H9 (cell line): ENCODE data around the gene TSPAN9. TPM values are rescaled to one million over a fixed set of nuclear protein-coding genes. Genes with fewer than 3 reads are reported as not detected.

Source experiments
- DNase-seq: peaks from one replicate; pipeline ENCODE4 v3.0.0-alpha.2; 2017
- H2AFZ ChIP-seq: one replicate; pipeline ENCODE4 v1.6.1; 2013; ENCODE audit warnings: mild to moderate bottlenecking, low read length, control low read depth, moderate library complexity
- H2AK5ac ChIP-seq: 2 replicates; pipeline ENCODE4 v1.6.1; 2013; ENCODE audit warnings: low read length, control low read depth, mixed read lengths; ENCODE audit not compliant: insufficient read length
- H2BK120ac ChIP-seq: one replicate; pipeline ENCODE4 v1.6.1; 2013; ENCODE audit warnings: low read depth, mild to moderate bottlenecking, low read length, control low read depth, inconsistent platforms; ENCODE audit not compliant: poor library complexity, severe bottlenecking
- H2BK12ac ChIP-seq: 2 replicates; pipeline ENCODE4 v1.6.1; 2013; ENCODE audit warnings: low read length, control low read depth, mixed read lengths, low read depth; ENCODE audit not compliant: insufficient read length
- H2BK15ac ChIP-seq: 2 replicates; pipeline ENCODE4 v1.6.1; 2013; ENCODE audit warnings: low read depth, low read length, control low read depth
- H2BK20ac ChIP-seq: one replicate; pipeline ENCODE4 v1.6.1; 2013; ENCODE audit warnings: low read depth, mild to moderate bottlenecking, low read length, control low read depth, inconsistent platforms; ENCODE audit not compliant: poor library complexity, severe bottlenecking
- H2BK5ac ChIP-seq: 2 replicates; pipeline ENCODE4 v1.6.1; 2013; ENCODE audit warnings: low read length, control low read depth, mixed read lengths; ENCODE audit not compliant: insufficient read length
- H3K14ac ChIP-seq: 2 replicates; pipeline ENCODE4 v1.6.1; 2013; ENCODE audit warnings: low read length, control low read depth; ENCODE audit not compliant: insufficient read depth
- H3K18ac ChIP-seq: 2 replicates; pipeline ENCODE4 v1.6.1; 2013; ENCODE audit warnings: low read depth, mild to moderate bottlenecking, mixed read lengths, low read length, control low read depth; ENCODE audit not compliant: insufficient read length
- H3K23ac ChIP-seq: 2 replicates; pipeline ENCODE4 v1.6.1; 2013; ENCODE audit warnings: low read length, control low read depth, mixed read lengths, low read depth; ENCODE audit not compliant: insufficient read length
- H3K23me2 ChIP-seq: 2 replicates; pipeline ENCODE4 v1.6.1; 2013; ENCODE audit warnings: low read depth, mild to moderate bottlenecking, mixed read lengths, low read length, control low read depth; ENCODE audit not compliant: insufficient read length, poor library complexity, severe bottlenecking
- H3K27ac ChIP-seq: 2 replicates; pipeline ENCODE4 v1.5.1; 2013; ENCODE audit warnings: low read length, control low read depth, mixed read lengths, low read depth; ENCODE audit not compliant: insufficient read length
- H3K27me3 ChIP-seq: 2 replicates; pipeline ENCODE4 v1.6.1; 2013; ENCODE audit warnings: low read length, control low read depth, inconsistent platforms; ENCODE audit not compliant: insufficient read depth
- H3K4ac ChIP-seq: 2 replicates; pipeline ENCODE4 v1.6.1; 2013; ENCODE audit warnings: low read depth, mild to moderate bottlenecking, control low read depth, inconsistent platforms, low read length, moderate library complexity
- H3K4me1 ChIP-seq: 2 replicates; pipeline ENCODE4 v1.6.1; 2013; ENCODE audit warnings: low read length, control low read depth, inconsistent platforms; ENCODE audit not compliant: insufficient read depth
- H3K4me2 ChIP-seq: 2 replicates; pipeline ENCODE4 v1.6.1; 2013; ENCODE audit warnings: low read length, control low read depth, mixed read lengths; ENCODE audit not compliant: insufficient read length, insufficient read depth
- H3K56ac ChIP-seq: 2 replicates; pipeline ENCODE4 v1.6.1; 2013; ENCODE audit warnings: low read depth, mild to moderate bottlenecking, mixed read lengths, low read length, control low read depth; ENCODE audit not compliant: insufficient read length
- H3K79me1 ChIP-seq: 2 replicates; pipeline ENCODE4 v1.6.1; 2013; ENCODE audit warnings: low read depth, mild to moderate bottlenecking, moderate library complexity, low read length, control low read depth, inconsistent platforms; ENCODE audit not compliant: insufficient read depth, poor library complexity, severe bottlenecking
- H3K79me2 ChIP-seq: 2 replicates; pipeline ENCODE4 v1.6.1; 2013; ENCODE audit warnings: low read length, control low read depth, inconsistent platforms; ENCODE audit not compliant: insufficient read depth
- H3K9ac ChIP-seq: 2 replicates; pipeline ENCODE4 v1.6.1; 2013; ENCODE audit warnings: low read length, control low read depth, mixed read lengths; ENCODE audit not compliant: insufficient read length; ENCODE audit errors: extremely low read depth
- H3K9me3 ChIP-seq: one replicate; pipeline ENCODE4 v1.6.1; 2013; ENCODE audit warnings: low read depth, low read length, inconsistent platforms; ENCODE audit not compliant: control insufficient read depth
- H3T11ph ChIP-seq: one replicate; pipeline ENCODE4 v1.6.1; 2013; ENCODE audit warnings: mild to moderate bottlenecking, low read length, control low read depth, inconsistent platforms
- H4K20me1 ChIP-seq: one replicate; pipeline ENCODE4 v1.6.1; 2013; ENCODE audit not compliant: control insufficient read depth, insufficient read length, insufficient read depth
- H4K5ac ChIP-seq: 2 replicates; pipeline ENCODE4 v1.6.1; 2013; ENCODE audit warnings: low read depth, mild to moderate bottlenecking, mixed read lengths, low read length, control low read depth; ENCODE audit not compliant: insufficient read length
- H4K8ac ChIP-seq: replicated peaks from 2 replicates; pipeline ENCODE4 v1.6.1; 2013; ENCODE audit warnings: low read length, control low read depth, mixed read lengths, low read depth; ENCODE audit not compliant: insufficient read length
- H4K91ac ChIP-seq: 2 replicates; pipeline ENCODE4 v1.6.1; 2013; ENCODE audit warnings: low read depth, mild to moderate bottlenecking, moderate library complexity, mixed read lengths, low read length, control low read depth; ENCODE audit not compliant: insufficient read length
- H3K27ac Mint-ChIP-seq, 3 experiments: 2 replicates in 2 of 3; 3 replicates in 1 of 3; pipeline ENCODE4 v1.8.0; 2020 to 2021; ENCODE audit warnings: mixed read lengths in 3 of 3, mild to moderate bottlenecking in 1 of 3, moderate library complexity in 1 of 3
- H3K27me3 Mint-ChIP-seq: 2 replicates; pipeline ENCODE4 v1.8.0; 2021; ENCODE audit warnings: low read depth, mild to moderate bottlenecking, moderate library complexity, mixed read lengths
- H3K36me3 Mint-ChIP-seq, 3 experiments: 2 replicates in 2 of 3; 3 replicates in 1 of 3; pipeline ENCODE4 v1.8.0; 2020 to 2021; ENCODE audit warnings: low read depth in 3 of 3, mixed read lengths in 3 of 3; ENCODE audit not compliant: insufficient read depth in 1 of 3
- H3K4me1 Mint-ChIP-seq, 2 experiments: 2 replicates each; pipeline ENCODE4 v1.8.0; 2020; ENCODE audit warnings: mixed read lengths in 2 of 2
- H3K4me3 Mint-ChIP-seq, 2 experiments: 2 replicates in 1 of 2; 3 replicates in 1 of 2; pipeline ENCODE4 v1.8.0; 2020 to 2021; ENCODE audit warnings: mild to moderate bottlenecking in 2 of 2, mixed read lengths in 2 of 2, moderate library complexity in 1 of 2
- H3K9me3 Mint-ChIP-seq, 2 experiments: 2 replicates in 1 of 2; 3 replicates in 1 of 2; pipeline ENCODE4 v1.8.0; 2020; ENCODE audit warnings: mild to moderate bottlenecking in 2 of 2, mixed read lengths in 2 of 2, moderate library complexity in 1 of 2
- WGBS: extraction: QIAGEN DNeasy Blood & Tissue Kit; methylation state at CpG from one replicate; pipeline ENCODE4 v1.1.7; 2013; ENCODE audit warnings: missing lambda C conversion rate, low lambda C conversion rate, mixed read lengths; ENCODE audit not compliant: insufficient read length; ENCODE audit errors: extremely low coverage; 5-methylcytosine and 5-hydroxymethylcytosine counted together
- total RNA-seq: library from RNA; stranded (reverse); gene quantifications from 2 replicates; pipeline ENCODE4 v1.2.1, GENCODE V29; 2021
- TF ChIP-seq, protein P1 (sequence below): fragments of 200-600 bp; sonication (generic); conservative IDR thresholded peaks from 3 replicates; pipeline ENCODE4 v1.8.0; 2021; ENCODE audit warnings: antibody characterized with exemption, mild to moderate bottlenecking

Gene TSPAN9
- total RNA-seq, 1 experiment from 2014 or later: 19.0 TPM

DNA sequence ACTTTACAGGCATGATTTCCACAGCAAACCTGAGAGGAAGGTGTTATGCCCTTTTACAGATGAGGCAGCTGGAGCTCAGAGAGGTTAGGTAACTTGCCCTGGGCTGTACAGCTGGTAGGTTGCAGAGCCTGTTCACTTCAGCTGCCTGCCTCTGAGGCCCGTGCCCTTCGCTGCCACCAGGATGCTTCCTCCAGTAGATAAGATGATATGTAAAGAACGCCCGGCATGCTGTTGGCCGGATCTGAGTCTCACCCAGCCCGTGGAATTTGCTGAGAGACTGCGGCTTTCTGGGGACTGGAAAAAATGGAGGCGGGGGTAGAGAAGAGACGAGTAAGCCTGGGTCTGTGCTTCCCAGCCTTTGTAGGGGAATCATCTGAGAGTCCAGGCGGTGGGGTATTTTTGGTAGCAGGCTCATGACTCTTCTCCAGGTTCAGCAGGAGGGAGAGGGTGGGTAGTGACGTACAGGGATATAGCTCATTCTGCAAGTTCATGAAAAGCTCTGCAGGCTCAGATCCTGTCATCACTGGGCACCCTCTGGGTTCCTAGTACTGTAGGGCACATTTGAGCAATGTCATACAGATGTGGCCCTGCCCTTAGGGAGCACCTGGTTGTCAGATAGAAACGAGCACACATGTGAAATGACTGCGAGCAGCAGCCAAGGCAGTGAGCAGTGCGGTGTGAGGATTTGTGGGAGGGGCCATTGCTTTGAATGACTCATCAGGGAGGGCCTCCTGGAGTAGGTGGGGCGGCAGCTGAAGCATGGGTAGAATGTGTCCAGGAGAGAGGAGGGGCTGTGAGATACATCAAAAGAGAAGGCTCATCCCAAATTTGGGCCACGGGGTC lies 159.4 kb downstream of the TSPAN9 start:
- TF ChIP-seq, protein P1, sequence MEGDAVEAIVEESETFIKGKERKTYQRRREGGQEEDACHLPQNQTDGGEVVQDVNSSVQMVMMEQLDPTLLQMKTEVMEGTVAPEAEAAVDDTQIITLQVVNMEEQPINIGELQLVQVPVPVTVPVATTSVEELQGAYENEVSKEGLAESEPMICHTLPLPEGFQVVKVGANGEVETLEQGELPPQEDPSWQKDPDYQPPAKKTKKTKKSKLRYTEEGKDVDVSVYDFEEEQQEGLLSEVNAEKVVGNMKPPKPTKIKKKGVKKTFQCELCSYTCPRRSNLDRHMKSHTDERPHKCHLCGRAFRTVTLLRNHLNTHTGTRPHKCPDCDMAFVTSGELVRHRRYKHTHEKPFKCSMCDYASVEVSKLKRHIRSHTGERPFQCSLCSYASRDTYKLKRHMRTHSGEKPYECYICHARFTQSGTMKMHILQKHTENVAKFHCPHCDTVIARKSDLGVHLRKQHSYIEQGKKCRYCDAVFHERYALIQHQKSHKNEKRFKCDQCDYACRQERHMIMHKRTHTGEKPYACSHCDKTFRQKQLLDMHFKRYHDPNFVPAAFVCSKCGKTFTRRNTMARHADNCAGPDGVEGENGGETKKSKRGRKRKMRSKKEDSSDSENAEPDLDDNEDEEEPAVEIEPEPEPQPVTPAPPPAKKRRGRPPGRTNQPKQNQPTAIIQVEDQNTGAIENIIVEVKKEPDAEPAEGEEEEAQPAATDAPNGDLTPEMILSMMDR: no peak
- H3K56ac ChIP-seq: no peak overlapping the region
- H2BK5ac ChIP-seq: no peak overlapping the region
- no peak overlapping the region for H3K18ac ChIP-seq
- no peak overlapping the region for H2BK12ac ChIP-seq
- no peak overlapping the region for H4K5ac ChIP-seq
- H3T11ph ChIP-seq: no peak overlapping the region
- H3K4me2 ChIP-seq: no peak overlapping the region
- Mint-ChIP-seq H3K4me3 (no peak overlapping the region), H3K27ac (peak overlapping the region in 1 of 3 experiments; percentile 79; a peak in 2 of 7 replicates), H3K27me3 (no peaks in the 10 kb centered on the region; the same call in 1 of the 2 replicates), H3K36me3 (no peaks in the 10 kb centered on the region), H3K9me3 (no peaks in the 10 kb centered on the region), H3K4me1 (peaks cover 35 to 38% of the 10 kb centered on the region in 2 experiments)
- no peak overlapping the region for H3K23ac ChIP-seq
- H3K27me3 ChIP-seq: no peaks in the 10 kb centered on the region
- no peak overlapping the region for H3K9ac ChIP-seq
- H3K79me2 ChIP-seq: no peaks in the 10 kb centered on the region
- H3K79me1 ChIP-seq: no peaks in the 10 kb centered on the region
- WGBS: no CpG with 5 or more reads among the region's 16 CpGs
- H3K9me3 ChIP-seq: no peaks in the 10 kb centered on the region
- H4K20me1 ChIP-seq: no peaks in the 10 kb centered on the region
- peak; percentile 86 for DNase-seq
- no peak overlapping the region for H3K27ac ChIP-seq
- no peak overlapping the region for H4K91ac ChIP-seq
- no peak overlapping the region for H2BK15ac ChIP-seq
- H3K23me2 ChIP-seq: no peaks in the 10 kb centered on the region
- no peaks in the 10 kb centered on the region for H3K4me1 ChIP-seq
- H3K4ac ChIP-seq: no peak overlapping the region
- H2BK20ac ChIP-seq: no peak overlapping the region
- no peak overlapping the region for H2AK5ac ChIP-seq
- H2AFZ ChIP-seq: no peak overlapping the region
- H4K8ac ChIP-seq: no peak overlapping the region
- no peak overlapping the region for H2BK120ac ChIP-seq
- no peak overlapping the region for H3K14ac ChIP-seq
